ENCODE measurements around the gene IRF2BPL.

DNA sequence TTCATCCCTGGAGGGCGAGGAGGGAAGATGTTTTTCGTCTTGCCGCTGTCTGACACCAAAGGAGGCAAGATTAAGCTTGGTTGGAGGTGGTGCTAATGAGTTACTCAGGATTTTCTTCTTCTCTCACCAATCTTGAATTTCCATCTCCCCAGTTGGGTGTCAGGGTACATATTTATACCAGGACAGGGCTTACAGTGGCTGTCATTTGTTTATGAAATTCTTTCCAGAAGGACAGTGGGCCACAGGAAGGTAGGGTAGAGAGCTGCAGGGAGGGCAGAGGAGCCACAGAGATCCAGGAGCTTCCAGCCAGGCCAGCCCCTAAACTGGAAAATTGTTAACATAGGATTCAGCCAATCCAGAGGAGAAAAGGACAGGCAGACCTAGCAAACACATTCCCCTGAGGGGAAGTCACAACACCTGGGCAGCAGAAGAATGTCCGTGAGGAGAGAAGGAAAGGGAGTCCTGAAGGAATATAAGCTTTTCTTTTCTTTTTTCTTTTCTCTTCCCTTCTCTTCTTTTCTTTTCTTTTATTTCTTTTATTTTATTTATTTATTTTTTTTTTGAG lies 40.5 kb downstream of the IRF2BPL start:
- TF ChIP-seq EZH2phosphoT487 (IDR thresholded peaks at IDR 0.05; ENCODE audit: insufficient read depth, low read depth) = no peak
- no peak for TF ChIP-seq EZH2 (IDR thresholded peaks at IDR 0.05; ENCODE audit: insufficient read depth, poor library complexity, severe bottlenecking)

Data from GM23248 (cell line).